Lung (tissue), 12 donors: ENCODE results near the gene EYS. TPM values are rescaled to one million over a fixed set of nuclear protein-coding genes. Genes with fewer than 3 reads are reported as not detected.

Experiments
- ATAC-seq: fragments of 200-7000 bp; cut with Tn5 transposase; one replicate; pipeline ENCODE4 v1.9.1; 2020; ENCODE audit warnings: moderate number of reproducible peaks; ENCODE audit not compliant: insufficient read depth, low FRiP score
- DNase-seq, 3 donors: peaks; one replicate each; pipeline ENCODE4 v3.0.0-alpha.2; 2013 to 2017
- H3K27ac ChIP-seq, 2 donors: one replicate each; pipeline ENCODE4 v1.5.1; 2013; ENCODE audit warnings: mild to moderate bottlenecking in 2 of 2, moderate library complexity in 2 of 2, control low read depth in 1 of 2, inconsistent platforms in 1 of 2, low read depth in 1 of 2, low read length in 1 of 2
- H3K27me3 ChIP-seq, 3 donors: one replicate each; pipeline ENCODE4 v1.5.1; 2013; ENCODE audit warnings: low read length in 2 of 3; ENCODE audit not compliant: control insufficient read depth in 3 of 3, insufficient read depth in 3 of 3
- H3K36me3 ChIP-seq, 4 donors: one replicate each; pipeline ENCODE4 v1.5.1; 2013; ENCODE audit warnings: low read length in 4 of 4, mild to moderate bottlenecking in 1 of 4, moderate library complexity in 1 of 4; ENCODE audit not compliant: control insufficient read depth in 4 of 4, insufficient read depth in 4 of 4
- H3K4me1 ChIP-seq, 5 donors: one replicate each; pipeline ENCODE4 v1.5.1; 2013; ENCODE audit warnings: low read length in 5 of 5, mild to moderate bottlenecking in 2 of 5, moderate library complexity in 1 of 5; ENCODE audit not compliant: control insufficient read depth in 5 of 5, insufficient read depth in 5 of 5
- H3K4me3 ChIP-seq: one replicate; pipeline ENCODE4 v1.5.1; 2013; ENCODE audit warnings: mild to moderate bottlenecking, control low read depth, moderate library complexity
- H3K9ac ChIP-seq, 2 donors: one replicate each; pipeline ENCODE4 v1.5.1; 2013; ENCODE audit warnings: low read length in 2 of 2, control low read depth in 1 of 2; ENCODE audit not compliant: insufficient read depth in 1 of 2
- H3K9me3 ChIP-seq, 4 donors: one replicate each; pipeline ENCODE4 v1.5.1; 2013; ENCODE audit warnings: low read length in 3 of 4, mild to moderate bottlenecking in 1 of 4, moderate library complexity in 1 of 4; ENCODE audit not compliant: control insufficient read depth in 4 of 4, insufficient read depth in 3 of 4
- WGBS, 2 donors: extraction: QIAGEN DNeasy Blood & Tissue Kit; methylation state at CpG; one replicate each; pipeline ENCODE4 v1.1.7; 2013; 5-methylcytosine and 5-hydroxymethylcytosine counted together
- polyA plus RNA-seq, 2 donors: library from polyadenylated mRNA; stranded (reverse); fragments of 200-250 nt; gene quantifications; one replicate each; pipeline ENCODE4 v1.2.1, GENCODE V29; 2013
- total RNA-seq, 2 donors: library from RNA; depleted of rRNA in 1 of 2; stranded (reverse); fragments of >200 nt in 1 of 2; gene quantifications; one replicate each; pipeline ENCODE4 v1.2.1, GENCODE V29; 2014 to 2021
- TF ChIP-seq, protein P1 (sequence below): IDR thresholded peaks from 2 replicates; pipeline ENCODE4 v1.5.1; 2012; ENCODE audit warnings: mild to moderate bottlenecking; ENCODE audit errors: control extremely low read depth, extremely low read depth
- donor health status: control.
- donor health status: control.
- donor health status: Bipolar disorder and iron deficiency.
- donor health status: healthy.
- donor health status: DM: yes; HTN: yes; CAD: no.

The EYS gene
- total and polyA plus RNA-seq, 4 donors, result 0.06 to 0.34 (median 0.12) TPM

DNA sequence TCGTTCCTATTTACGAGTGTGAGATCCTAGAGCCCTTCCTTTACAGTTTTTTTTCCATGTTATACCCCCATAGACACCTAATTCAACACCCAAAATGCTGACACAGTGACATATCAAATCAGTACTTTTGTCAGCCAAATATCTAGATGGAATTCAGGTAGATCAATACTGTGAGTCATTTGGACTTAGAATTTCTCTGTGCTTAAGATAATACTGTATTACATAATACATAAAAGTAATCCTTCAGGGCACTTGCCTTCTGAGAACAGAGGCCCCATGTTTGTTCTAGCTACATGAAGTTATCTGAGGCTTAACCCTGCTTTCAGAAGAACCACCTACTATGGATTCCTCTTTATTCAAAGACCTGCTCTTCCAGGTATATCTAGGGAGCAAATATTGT lies 1448.3 kb downstream of the EYS start:
- H3K27me3 ChIP-seq, result no peaks in the 10 kb centered on the region
- TF ChIP-seq, protein P1, sequence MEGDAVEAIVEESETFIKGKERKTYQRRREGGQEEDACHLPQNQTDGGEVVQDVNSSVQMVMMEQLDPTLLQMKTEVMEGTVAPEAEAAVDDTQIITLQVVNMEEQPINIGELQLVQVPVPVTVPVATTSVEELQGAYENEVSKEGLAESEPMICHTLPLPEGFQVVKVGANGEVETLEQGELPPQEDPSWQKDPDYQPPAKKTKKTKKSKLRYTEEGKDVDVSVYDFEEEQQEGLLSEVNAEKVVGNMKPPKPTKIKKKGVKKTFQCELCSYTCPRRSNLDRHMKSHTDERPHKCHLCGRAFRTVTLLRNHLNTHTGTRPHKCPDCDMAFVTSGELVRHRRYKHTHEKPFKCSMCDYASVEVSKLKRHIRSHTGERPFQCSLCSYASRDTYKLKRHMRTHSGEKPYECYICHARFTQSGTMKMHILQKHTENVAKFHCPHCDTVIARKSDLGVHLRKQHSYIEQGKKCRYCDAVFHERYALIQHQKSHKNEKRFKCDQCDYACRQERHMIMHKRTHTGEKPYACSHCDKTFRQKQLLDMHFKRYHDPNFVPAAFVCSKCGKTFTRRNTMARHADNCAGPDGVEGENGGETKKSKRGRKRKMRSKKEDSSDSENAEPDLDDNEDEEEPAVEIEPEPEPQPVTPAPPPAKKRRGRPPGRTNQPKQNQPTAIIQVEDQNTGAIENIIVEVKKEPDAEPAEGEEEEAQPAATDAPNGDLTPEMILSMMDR, result no peak
- no peak overlapping the region for H3K4me3 ChIP-seq
- no peak for ATAC-seq
- H3K9me3 ChIP-seq, result no peaks in the 10 kb centered on the region
- no peak for DNase-seq
- H3K27ac ChIP-seq, result no peak overlapping the region
- H3K4me1 ChIP-seq, result peaks cover 0 to 9% (median 0%) of the 10 kb centered on the region in 5 donors
- H3K9ac ChIP-seq, result no peak overlapping the region
- 43 to 47% methylated on average over 2 of the region's 2 CpGs for WGBS, 2 donors
- H3K36me3 ChIP-seq, result no peaks in the 10 kb centered on the region

DNA sequence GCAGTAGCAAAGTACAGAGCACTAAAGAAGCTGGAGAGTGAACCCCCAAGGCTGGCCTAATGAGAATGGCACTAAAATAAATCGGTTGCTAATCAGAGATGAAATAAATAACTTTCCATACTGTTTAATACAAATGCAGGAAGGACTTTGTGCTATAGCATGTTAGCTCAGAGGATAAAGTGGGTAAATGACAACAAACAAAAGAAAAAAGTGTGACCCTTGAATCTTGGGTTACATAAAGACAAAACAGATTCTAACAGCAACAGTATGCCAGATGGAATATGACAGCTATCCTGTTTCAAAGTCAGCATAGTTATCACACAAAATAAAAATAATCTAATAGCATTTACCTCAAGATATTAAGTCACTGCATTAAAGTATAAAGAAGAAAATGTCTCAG lies 1448.7 kb downstream of the EYS start:
- no peak overlapping the region for H3K4me3 ChIP-seq
- no peaks in the 10 kb centered on the region for H3K36me3 ChIP-seq
- 61 to 63% methylated on average over 1 of the region's 1 CpG for WGBS, 2 donors
- H3K4me1 ChIP-seq, result peaks cover 0 to 9% (median 0%) of the 10 kb centered on the region in 5 donors
- no peak overlapping the region for H3K27ac ChIP-seq
- TF ChIP-seq, protein P1, result no peak
- H3K9ac ChIP-seq, result no peak overlapping the region
- DNase-seq (no peak), ATAC-seq (no peak)
- no peaks in the 10 kb centered on the region for H3K9me3 ChIP-seq
- H3K27me3 ChIP-seq, result no peaks in the 10 kb centered on the region

- Histone ChIP-seq H3K36me3 (no peaks in the 10 kb centered on the region), H3K4me3 (no peak overlapping the region), H3K27ac (no peak overlapping the region), H3K9me3 (no peaks in the 10 kb centered on the region), H3K4me1 (peaks cover 0 to 3% (median 0%) of the 10 kb centered on the region in 5 donors), H3K9ac (no peak overlapping the region), H3K27me3 (no peaks in the 10 kb centered on the region)
- DNase-seq, result no peak
- TF ChIP-seq, protein P1, result no peak
- 32% methylated on average over 3 of the region's 3 CpGs for WGBS, 2 donors
- no peak for ATAC-seq
Measured at GRCh38 chr6:64257586-64257985, 1449.4 kb downstream of the EYS start.

DNA sequence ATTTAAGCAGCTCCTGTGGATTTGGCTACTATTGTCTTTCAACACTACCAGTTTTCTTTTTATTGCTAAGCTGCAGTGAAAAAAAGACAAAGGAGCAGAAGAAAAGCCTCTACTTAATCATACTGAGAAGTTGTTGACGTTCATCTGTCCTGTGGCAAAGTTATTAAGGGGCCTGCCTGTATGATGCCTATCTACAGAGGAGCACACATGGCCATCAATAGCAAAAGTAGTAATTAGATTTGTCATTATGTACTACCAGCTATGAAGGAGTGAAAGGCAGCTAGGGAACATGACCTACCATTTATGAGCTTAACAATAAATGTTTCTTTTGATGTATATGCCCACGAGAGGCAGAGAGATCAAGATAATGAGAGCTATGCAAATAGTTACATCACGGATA lies 1450.5 kb downstream of the EYS start:
- Histone ChIP-seq H3K36me3 (no peaks in the 10 kb centered on the region), H3K4me1 (no peaks in the 10 kb centered on the region), H3K9ac (no peak overlapping the region), H3K9me3 (no peaks in the 10 kb centered on the region), H3K4me3 (no peak overlapping the region), H3K27ac (no peak overlapping the region), H3K27me3 (no peaks in the 10 kb centered on the region)
- WGBS, 2 donors, result 77 to 86% methylated on average over 3 of the region's 3 CpGs
- ATAC-seq (no peak), DNase-seq (no peak)
- TF ChIP-seq, protein P1, result no peak
